Coronary artery (tissue), 2 donors: ENCODE results near the gene TUBA3C.
"Not testable (repeated sequence)": the region's sequence is repeated elsewhere in the genome, so short reads cannot be mapped to it uniquely, and the experiment has no call there.

ENCODE experiments used
- DNase-seq: peaks from one replicate; pipeline ENCODE4 v3.0.0-alpha.2; 2017; ENCODE audit warnings: low spot score
- H3K27ac ChIP-seq, 2 donors: fragments of 200-600 bp; sonication (generic); one replicate each; pipeline ENCODE4 v1.5.1; 2016 to 2019
- H3K4me3 ChIP-seq: fragments of 200-600 bp; sonication (generic); 2 replicates; pipeline ENCODE4 v1.5.1; 2016; ENCODE audit warnings: mild to moderate bottlenecking, moderate library complexity
- CTCF ChIP-seq: fragments of 200-600 bp; sonication (generic); IDR thresholded peaks from one replicate; pipeline ENCODE4 v1.5.1; 2019; ENCODE audit warnings: antibody characterized with exemption

TUBA3C gene

GRCh38 chr13:19181621-19182485 lies at the start of gene TUBA3C:
TUBA3C (minus strand) TSS chr13:19181824; CDS start chr13:19181747, 77 bp downstream.
- no peak for TF ChIP-seq CTCF
- peak; percentile 45 for DNase-seq
- H3K4me3 ChIP-seq = no peak within 1 kb of the TSS

GRCh38 chr13:19207413-19207812 lies 25.8 kb upstream of the TUBA3C start:
- DNase-seq, H3K27ac ChIP-seq, H3K4me3 ChIP-seq: not testable (repeated sequence)

More at GRCh38 chr13:19181621-19182485, at the start of gene TUBA3C:
- H3K27ac ChIP-seq = no peak within 1 kb of the TSS

- not testable (repeated sequence) for H3K27ac ChIP-seq, H3K4me3 ChIP-seq
- peak; percentile 14 for DNase-seq
Measured at GRCh38 chr13:19192622-19193021, 11.0 kb upstream of the TUBA3C start.

- H3K4me3 ChIP-seq, DNase-seq: not testable (repeated sequence)
Measured at GRCh38 chr13:19189911-19190310, 8.3 kb upstream of the TUBA3C start.

GRCh38 chr13:19189368-19189767 lies 7.7 kb upstream of the TUBA3C start:
- H3K27ac ChIP-seq, H3K4me3 ChIP-seq: not testable (repeated sequence)
- DNase-seq = peak; percentile 33

More at GRCh38 chr13:19189911-19190310, 8.3 kb upstream of the TUBA3C start:
- not testable (repeated sequence) for H3K27ac ChIP-seq

GRCh38 chr13:19185865-19186645 lies 4.4 kb upstream of the TUBA3C start:
- H3K4me3 ChIP-seq = no peak overlapping the region
- peak; percentile 21 for DNase-seq

GRCh38 chr13:19185086-19185864 lies 3.7 kb upstream of the TUBA3C start:
- no peak for TF ChIP-seq CTCF
- Histone ChIP-seq H3K4me3 (no peak overlapping the region), H3K27ac (no peak overlapping the region)
- DNase-seq = peak; percentile 35

More at GRCh38 chr13:19185865-19186645, 4.4 kb upstream of the TUBA3C start:
- no peak overlapping the region for H3K27ac ChIP-seq
- no peak for TF ChIP-seq CTCF

GRCh38 chr13:19184176-19184575 lies 2.6 kb upstream of the TUBA3C start:
- peak; percentile 41 for DNase-seq
- Histone ChIP-seq H3K27ac (no peak overlapping the region), H3K4me3 (no peak overlapping the region)
- TF ChIP-seq CTCF = no peak
